ENCODE measurements around the gene RRP36.
A peak's percentile ranks its signal among the peaks of the same experiment; 100 is the strongest.
"Not testable (repeated sequence)": the region's sequence is repeated elsewhere in the genome, so short reads cannot be mapped to it uniquely, and the experiment has no call there.

RRP36 gene

DNA sequence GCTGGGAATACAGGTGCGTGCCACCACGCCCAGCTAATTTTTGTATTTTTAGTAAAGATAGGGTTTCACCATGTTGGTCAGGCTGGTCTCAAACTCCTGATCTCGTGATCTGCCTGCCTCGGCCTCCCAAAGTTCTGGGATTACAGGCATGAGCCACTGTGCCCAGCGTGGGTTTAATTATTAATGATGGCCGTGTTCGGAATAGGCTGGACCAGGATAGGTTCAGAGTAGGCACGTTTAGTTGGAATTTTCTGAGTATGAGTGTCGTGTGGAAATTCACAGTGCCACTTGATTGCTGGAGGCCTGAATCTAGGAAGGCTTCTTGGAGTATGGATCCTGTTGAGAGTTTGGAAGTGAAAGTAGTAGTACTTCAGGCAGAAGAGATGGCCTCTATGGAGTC, 23.2 kb upstream of the RRP36 start:
- not testable (repeated sequence) for DNase-seq

DNA sequence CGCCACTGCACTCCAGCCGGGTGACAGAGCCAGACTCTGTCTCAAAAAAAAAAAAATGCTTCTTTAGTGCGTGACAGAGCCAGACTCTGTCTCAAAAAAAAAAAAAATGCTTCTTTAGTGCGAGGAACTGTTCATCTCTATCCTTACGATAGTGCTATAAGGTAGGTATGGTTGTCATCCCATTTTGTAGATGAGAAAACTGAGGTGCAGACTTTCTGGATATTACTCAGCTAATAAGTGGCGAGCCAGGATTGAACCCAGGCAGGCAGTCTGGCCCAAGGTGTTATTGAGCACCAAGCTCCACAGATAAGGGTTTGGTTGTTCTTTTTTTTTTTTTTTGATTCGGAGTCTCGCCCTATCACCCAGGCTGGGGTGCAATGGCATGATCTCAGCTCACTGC, 19.6 kb upstream of the RRP36 start:
- DNase-seq: no peak

DNA sequence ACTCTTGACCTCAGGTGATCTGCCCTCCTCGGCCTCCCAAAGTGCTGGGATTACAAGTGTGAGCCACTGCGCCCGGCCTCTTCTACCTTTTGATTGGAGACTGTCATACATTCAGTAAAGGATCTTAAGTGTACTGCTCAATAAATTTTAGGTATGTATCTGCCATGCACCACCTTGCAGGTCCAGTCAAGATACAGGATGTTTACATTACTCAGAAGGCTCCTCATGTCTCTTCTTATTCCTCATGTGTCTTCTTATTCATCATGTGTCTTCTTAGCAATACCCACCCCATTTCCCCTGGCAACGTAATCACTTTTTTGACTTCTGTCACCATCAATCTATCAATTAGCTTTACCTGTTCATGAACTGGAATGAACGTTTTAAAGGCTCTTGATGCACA, 15.6 kb upstream of the RRP36 start:
- DNase-seq: no peak

DNA sequence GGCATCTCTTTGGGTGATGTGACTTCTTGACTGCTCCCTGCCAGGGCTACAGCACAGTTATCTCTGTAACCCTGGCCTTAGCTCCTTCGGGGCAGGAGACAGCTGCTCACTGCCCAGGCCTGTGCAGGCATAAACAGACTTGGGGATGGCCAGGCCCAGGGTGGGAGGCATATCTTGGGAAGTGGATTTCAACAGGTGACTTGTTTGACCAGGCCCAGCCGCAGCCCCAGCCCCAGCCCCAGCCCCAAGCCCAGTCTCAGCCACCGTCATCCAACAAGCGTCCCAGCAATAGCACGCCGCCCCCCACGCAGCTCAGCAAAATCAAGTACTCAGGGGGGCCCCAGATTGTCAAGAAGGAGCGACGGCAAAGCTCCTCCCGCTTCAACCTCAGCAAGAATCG, 15.2 kb upstream of the RRP36 start:
- DNase-seq: no peak

DNA sequence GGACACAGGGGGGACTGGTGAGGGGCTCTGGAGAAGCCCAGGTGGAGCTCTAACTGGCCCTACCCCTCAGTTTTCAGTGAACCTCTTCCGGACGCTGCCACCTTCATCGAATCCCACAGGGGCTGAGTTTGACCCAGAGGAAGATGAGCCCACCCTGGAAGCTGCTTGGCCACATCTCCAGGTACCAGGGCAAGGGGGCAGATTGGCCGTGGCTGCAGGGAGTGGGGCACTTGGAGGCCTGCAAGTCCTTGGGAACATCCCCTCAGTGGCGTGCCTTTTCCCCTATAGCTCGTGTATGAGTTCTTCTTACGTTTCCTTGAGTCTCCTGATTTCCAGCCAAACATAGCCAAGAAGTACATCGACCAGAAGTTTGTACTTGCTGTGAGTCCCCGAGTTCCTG, 14.3 kb upstream of the RRP36 start:
- DNase-seq: no peak

DNA sequence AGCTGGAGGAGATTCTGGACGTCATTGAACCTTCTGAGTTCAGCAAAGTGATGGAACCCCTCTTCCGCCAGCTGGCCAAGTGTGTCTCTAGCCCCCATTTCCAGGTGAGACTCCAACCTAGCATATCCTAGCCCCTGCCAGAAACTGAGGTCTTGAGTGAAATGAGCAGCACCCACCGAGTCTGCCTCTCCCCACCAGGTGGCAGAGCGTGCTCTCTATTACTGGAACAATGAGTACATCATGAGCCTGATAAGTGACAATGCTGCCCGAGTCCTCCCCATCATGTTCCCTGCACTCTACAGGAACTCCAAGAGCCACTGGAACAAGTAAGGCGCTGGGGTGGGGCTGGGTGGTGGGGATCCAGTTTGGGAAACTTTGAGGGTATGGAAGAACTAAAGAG, 12.3 kb upstream of the RRP36 start:
- DNase-seq: no peak

DNA sequence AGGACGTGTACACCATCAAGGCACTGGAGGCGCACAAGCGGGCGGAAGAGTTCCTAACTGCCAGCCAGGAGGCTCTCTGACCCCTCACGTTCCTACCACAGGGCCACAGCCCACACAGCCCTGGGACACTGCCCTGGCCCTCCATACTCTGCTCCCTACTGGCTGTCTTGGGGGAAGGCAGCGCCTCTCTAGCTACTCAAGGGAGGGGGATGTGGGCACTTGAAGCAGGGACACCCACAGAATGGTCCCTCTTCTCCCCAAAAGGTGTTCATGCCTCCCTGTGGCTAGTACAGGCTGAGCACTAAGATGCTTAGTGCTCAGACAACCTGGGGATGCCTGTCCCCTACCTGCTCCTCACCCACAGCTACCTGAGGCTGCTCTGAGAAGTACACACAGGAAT, 10.2 kb upstream of the RRP36 start:
- DNase-seq: no peak

DNA sequence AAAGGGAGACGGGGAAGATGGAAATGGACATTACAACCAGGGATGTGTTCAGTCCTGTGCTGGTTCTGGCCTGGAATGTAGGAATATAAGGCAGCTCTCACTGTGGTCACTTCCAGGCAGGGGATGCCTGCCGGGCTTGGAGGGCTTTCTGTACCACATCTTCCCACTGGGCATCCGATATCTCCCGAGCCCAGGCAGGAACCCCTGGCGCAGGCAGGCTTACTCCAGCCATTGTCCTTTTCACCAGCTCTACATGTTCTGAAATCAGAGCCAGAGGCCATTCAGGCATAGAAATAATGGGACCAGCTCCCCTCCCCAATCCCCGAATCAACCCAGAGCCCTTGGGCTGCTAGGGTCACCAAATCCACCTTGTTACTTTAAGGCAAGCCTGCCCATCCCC, 9.1 kb upstream of the RRP36 start:
- DNase-seq: no peak

DNA sequence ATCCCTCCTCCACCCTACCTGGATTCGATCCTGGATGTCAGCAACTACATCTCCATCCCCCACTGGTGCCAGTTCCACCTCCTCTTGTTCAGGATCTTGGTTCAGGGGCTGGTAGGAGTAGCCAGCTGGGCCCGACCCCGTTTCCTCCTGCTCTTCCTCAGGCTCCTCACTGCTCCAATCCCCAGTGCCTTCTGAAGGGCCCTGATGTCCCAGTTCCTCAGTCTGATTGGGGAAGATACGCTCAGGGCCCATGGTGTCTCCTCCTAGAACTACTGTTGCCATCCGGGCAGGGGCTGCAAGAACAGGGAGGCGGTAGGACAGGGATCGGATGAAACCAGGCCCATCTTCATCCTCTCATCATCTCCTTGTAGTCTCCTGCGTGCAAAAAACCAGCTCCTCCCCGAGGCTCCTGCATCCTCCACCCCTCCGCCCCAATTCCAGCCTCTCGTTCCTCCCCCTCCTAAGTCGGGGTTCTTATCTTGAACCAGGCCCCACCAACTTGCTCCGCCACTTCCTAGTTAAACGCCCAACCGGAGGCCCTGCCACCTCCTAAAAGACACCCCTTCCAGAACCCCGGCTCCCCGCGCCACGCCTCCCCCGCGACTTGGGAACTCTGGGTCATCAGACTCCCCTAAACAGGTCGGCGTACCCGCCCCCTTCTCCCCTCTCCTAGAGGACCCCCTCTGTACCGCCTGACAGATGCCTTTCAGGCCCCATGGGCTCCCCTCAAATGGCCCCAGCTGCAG, 8.2 kb upstream of the RRP36 start:
- peak; percentile 48 for DNase-seq

DNA sequence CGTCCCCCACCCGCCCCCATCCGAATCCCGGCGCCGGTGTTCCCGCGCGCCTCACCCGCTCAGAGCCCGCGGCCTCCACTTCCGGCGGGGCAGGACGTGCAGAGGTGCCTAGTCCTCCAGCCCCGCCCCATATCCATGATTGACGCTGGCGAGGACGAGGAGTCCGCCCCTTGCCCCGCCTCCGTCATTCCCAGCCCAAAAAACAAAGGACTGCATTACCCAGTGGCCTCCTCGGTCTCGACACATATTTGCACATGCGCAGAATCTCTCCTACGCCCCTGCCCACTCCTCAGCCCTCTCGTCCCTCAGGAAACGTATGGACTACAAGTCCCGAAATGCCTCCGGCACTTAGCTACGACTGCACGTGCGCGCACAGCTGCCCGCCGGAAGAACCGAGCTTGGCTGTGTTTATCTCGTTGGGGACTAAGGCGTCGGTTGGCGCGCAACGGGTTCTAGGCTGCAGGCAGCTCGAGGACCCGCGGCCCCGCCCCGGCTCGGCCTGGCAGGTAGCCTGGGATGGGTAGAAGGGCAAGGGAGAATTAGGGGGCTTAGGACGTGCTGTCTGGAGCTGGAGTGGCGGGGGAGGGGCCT, 7.5 kb upstream of the RRP36 start, which contains the start of the genes KLHDC3 and MEA1:
Gene KLHDC3, plus strand, starts transcription at position 407 of the 591 bp plus-strand sequence. CDS start 2,944 bp downstream, outside the sequence.
Gene MEA1, minus strand, starts transcription at position 104 of the 591 bp plus-strand sequence. CDS start 133 bp downstream, outside the sequence.
- peak; percentile 85 for DNase-seq

DNA sequence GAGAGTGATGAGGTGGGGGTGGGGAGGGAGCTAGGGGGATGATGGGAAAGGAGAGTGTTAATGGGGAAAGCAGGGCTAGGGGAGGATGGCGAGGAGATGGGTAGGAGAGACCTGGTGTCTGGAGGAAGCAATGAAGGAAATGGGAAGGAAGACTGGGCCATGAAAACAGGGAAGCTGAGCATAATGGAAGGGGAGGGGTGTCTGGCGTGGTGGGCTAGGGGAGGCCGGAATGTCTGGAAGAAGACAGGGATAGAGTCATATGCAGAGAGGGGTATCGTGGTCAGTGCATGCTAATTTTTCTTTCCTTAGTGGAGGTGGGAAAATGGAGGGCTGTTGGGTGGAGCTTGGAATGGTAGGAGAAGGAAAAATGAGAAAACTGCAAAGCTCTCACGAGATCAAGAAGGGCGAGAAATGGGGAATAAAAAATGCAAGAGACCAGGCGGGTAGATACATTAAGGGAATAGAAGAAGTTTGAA, 7.0 kb upstream of the RRP36 start:
- peak; percentile 19 for DNase-seq

DNA sequence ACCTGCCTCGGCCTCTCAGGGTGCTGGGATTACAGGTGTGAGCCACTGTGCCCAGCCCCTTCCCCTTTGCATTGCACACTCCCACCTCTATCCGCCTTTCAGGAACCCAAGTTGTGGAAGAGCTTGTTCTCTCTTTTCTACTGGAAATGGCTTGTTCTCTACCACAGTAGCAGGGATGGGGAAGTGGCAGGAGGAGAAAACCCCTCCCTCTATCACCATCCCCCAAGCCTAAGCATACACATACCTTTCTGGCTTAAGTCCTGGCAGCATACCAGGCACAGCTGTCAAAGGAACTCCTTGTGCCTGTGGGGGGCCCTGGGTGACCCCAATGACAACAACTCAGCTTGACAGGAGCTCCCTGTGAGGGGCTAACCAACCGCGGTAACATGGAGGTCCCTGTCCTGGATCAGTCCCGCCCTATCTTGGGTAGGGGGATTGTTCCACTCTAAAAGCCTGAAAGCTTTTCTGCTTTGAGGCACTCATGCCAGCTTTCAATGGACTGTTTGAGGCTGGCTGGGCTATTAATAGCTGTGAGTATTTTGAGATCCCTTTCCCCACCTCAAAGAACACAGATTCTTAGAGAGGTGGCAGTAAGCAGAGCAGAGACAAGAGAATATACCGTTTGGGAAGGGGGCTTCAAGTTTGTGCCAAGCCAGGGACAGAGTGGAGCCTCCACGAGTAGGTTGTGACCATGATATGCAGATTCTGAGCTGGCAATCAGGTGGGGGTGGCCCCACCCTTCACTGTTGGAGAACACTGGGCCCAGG, 5.1 kb upstream of the RRP36 start:
- no peak for DNase-seq

DNA sequence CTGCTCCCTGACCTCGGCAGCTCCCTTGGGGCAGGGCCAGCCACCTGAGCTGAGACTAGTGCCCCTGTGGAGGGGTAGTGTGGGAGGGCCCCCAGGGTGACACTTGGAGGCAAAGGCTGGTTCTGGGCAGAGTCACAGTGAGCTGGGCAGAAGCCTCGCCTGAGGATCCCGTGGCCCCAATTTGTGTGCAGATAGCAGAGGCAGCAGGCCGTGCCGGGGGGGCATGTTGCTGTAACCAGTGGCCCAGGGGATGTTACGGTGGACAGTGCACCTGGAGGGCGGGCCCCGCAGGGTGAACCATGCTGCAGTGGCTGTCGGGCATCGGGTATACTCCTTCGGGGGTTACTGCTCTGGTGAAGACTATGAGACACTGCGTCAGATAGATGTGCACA, 4.5 kb upstream of the RRP36 start:
- no peak for DNase-seq

DNA sequence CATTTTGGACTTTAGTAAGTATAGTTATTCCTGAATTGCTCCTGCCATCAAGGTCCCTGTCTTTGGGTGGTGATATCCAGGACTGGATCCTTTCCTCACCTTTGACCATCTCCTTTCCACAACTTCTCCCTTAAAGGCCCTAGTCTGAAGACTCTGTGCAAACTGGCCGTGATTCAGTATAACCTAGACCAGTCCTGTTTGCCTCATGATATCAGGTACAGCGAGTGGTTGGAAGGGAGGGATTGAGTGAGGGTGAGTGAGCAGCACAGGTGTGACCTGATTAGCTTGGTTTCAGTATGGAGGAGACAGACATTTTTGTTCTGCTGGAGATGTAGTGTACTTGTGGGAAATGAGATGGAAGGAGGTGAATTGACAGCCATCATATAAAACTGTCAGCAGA, 2.3 kb upstream of the RRP36 start:
- DNase-seq: no peak

DNA sequence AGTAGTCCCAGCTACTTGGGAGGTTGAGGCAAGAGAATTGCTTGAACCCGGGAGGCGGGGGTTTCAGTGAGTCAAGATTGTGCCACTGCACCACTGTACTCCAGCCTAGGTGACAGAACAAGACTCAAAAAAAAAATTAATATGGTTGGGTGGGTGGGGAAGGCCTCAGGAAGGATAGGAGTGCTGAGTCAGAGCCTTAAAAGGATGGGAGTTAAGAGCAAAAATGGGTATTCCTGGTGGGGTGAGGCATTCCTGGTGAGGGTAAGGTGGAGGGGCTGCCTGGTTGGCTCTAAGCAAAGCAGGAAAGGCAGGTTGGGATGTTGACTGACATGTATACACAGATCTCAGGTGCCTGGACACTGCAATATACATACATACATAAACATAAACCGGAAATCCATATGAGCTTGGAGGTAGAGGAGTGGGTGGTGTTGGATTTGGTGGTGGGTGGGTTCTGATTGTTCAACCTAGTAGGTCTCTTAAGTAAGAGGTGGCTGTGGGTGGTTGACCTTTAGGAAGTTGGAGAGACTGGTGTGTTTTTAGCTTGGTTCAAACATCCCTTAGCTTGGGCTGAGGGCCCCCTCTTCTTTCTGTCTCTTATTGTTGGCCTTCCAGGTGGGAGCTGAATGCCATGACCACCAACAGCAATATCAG, 1.2 kb upstream of the RRP36 start:
- no peak for DNase-seq

DNA sequence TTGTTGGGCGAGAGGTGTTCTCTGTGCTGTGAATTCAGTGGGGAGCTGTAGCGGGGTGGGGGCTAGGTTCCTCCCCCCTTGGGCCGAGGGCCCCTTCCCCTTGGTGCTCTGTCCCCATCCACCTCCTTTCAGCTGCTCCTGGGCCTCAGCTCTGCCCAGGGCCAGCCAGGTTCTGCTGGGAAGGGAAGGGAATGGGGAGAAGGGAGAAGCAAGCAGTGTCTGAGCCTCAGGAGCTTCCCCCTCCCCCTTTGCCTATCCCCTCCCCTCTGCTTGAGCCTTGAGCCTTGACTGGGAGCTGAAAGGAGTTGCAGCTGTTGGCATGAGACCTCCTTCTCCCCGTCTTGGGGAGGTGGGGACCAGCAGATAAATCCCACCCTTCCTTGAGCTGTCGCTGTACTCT, 576 bp upstream of the RRP36 start:
- no peak for DNase-seq

DNA sequence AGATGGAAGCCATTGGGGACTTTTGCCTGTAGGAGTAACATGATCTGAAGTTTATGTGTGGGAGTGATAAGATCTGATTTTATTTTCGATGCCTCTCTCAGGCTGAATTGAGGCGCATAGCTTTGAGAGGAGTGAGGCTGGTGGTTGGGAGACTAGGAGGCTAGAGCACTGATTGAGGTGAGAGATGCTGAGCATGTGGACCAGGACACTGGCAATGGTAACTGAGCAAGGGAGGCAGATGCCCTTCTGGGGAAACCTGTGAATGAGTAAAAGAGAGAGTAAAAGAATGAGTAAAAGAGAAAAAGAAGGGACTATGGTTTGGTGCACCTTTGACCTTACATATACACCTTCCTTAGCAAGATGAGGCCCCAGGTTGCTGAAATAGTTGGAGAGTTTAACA, 3.0 kb downstream of the RRP36 start:
- DNase-seq: no peak

DNA sequence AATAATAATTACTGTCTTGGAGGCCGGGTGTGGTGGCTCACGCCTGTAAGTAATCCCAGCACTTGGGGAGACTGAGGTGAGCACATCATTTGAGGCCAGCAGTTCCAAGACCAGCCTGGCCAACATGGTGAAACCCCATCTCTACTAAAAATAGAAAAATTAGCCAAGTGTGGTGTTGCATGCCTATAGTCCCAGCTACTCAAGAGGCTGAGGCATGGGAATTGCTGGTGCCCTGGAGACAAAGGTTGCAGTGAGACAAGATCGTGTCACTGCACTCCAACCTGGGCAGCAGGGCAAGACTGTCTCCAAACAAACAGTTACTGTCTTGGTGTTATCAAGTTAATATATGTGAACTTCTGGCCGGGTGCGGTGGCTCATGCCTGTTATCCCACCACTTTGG, 4.9 kb downstream of the RRP36 start:
- DNase-seq: no peak

DNA sequence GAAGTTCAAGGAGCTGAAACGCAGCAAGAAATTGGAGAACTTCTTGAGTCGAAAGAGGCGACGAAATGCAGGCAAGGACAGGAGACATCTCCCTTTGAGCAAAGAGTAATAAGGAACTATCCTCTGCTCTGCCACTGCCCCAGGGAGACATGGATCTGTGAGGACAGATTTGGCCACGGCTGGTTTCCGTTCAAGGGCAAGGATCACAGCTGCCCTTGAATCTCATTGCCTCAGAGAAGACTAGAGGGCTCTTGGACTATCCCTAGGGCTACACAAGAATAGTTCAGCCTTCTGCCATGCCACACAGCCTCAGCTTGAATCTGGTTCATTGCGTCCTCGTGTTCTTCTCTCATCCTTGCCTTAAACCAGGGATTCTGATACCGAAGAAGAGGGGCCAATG, 7.7 kb downstream of the RRP36 start:
- DNase-seq: no peak

DNA sequence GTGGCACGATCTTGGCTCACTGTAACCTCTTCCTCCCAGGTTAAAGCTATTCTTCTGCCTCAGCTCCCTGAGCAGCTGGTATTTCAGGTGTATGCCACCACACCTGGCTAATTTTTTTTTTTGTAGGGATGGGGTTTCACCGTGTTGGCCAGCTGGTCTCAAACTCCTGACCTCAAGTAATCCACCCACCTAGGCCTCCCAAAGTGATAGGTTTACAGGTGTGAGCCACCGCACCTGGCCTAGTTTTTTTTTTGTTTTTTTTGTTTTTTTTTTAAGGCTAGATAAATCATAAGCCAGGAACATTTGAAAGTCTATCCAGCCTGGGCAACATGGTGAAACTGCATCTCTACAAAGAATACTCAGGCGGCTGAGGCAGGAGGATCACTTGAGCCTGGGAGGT, 10.9 kb downstream of the RRP36 start:
- no peak for DNase-seq

DNA sequence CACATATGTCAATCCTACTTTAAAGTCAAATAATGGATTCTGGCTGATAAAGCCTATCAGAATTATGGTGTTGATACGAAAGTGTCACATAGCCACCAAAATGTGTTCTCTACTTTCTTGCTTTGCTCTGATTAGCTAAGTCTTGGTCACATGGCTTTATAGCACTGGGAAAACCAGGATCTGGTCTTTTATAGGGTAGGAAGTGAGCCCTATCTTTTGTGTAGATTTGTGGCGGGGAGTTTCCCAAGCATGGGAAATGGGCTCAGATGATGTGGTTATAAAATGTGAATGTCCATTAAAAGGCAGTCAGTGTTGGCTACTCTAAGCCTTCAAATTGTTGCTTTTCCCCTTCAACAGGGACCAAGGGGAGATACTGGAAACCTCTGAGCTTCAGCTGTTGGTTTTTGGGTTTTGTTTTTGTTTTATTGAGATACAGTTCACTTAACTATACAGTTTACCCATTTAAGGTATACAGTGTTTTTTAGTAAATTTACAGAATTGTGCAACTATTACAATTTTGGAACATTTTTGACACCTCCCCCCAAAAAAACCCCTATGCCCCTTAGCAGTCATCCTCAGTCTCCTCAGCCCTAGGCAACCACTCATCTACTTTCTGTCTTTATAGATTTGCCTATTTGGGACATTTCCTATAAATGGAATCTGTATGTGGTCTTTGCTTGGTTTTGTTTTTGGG, 12.2 kb downstream of the RRP36 start:
- no peak for DNase-seq

DNA sequence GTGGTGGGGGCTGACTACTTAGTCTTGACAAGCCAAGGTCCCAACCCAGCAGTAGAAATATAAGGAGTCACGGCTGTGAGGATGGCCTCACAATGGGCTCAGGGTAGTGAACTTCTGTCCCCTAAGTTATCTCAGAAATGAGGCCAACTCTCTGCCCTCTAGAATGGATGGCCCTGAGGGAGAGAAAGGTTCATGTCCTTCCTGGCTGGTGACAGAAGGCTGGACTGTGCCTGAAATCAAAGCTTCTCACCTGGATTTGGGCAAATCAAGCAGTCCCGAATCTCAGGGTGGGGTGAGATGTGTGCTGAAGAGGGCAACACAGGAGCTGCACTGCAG, 12.7 kb downstream of the RRP36 start:
- DNase-seq: no peak
